SK-N-SH treated with all-trans-retinoic acid at 6 μM for 48 hours (cell line): ENCODE data around the gene HDAC4.

ENCODE experiments used
- ATAC-seq: fragments of 200-7000 bp; cut with Tn5 transposase; 3 replicates; pipeline ENCODE4 v1.9.1; 2020; ENCODE audit warnings: mild to moderate bottlenecking, moderate library complexity
- CSDC2 ChIP-seq: fragments of 250-450 bp; sonication (Bioruptor Pico); IDR thresholded peaks from 2 replicates; pipeline ENCODE4 v1.5.0; 2020; ENCODE audit warnings: mild to moderate bottlenecking, moderate library complexity
- ESRRG ChIP-seq: fragments of 250-450 bp; sonication (Bioruptor Pico); IDR thresholded peaks from 2 replicates; pipeline ENCODE4 v1.6.1; 2021; ENCODE audit warnings: mild to moderate bottlenecking
- ISL1 ChIP-seq: fragments of 250-450 bp; sonication (Bioruptor Pico); IDR thresholded peaks from 2 replicates; pipeline ENCODE4 v2.1.2; 2022; ENCODE audit warnings: mild to moderate bottlenecking, moderate library complexity
- OSR1 ChIP-seq: fragments of 250-450 bp; sonication (Bioruptor Pico); IDR thresholded peaks from 2 replicates; pipeline ENCODE4 v1.8.0; 2022; ENCODE audit warnings: moderate library complexity, mild to moderate bottlenecking, inconsistent platforms
- PPARA ChIP-seq: fragments of 250-450 bp; sonication (Bioruptor Pico); IDR thresholded peaks from 2 replicates; pipeline ENCODE4 v1.5.0; 2020; ENCODE audit warnings: mild to moderate bottlenecking, borderline replicate concordance
- RARB ChIP-seq: fragments of 250-450 bp; sonication (Bioruptor Pico); IDR thresholded peaks from 2 replicates; pipeline ENCODE4 v1.8.0; 2021; ENCODE audit warnings: mild to moderate bottlenecking, moderate library complexity
- TOX ChIP-seq: fragments of 250-450 bp; sonication (Bioruptor Pico); IDR thresholded peaks from 2 replicates; pipeline ENCODE4 v1.8.0; 2021; ENCODE audit warnings: mild to moderate bottlenecking, moderate library complexity, borderline replicate concordance
- ZC3H10 ChIP-seq: fragments of 250-450 bp; sonication (Bioruptor Pico); IDR thresholded peaks from 2 replicates; pipeline ENCODE4 v1.5.1; 2021; ENCODE audit warnings: mild to moderate bottlenecking, moderate library complexity
- ZFP3 ChIP-seq: fragments of 250-450 bp; sonication (Bioruptor Pico); IDR thresholded peaks from 2 replicates; pipeline ENCODE4 v1.5.0; 2020; ENCODE audit warnings: mild to moderate bottlenecking, moderate library complexity
- ZFP30 ChIP-seq: fragments of 450-650 bp; formaldehyde crosslinking; IDR thresholded peaks from 2 replicates; pipeline ENCODE4 v1.5.0; 2022; ENCODE audit warnings: mild to moderate bottlenecking, moderate library complexity
- ZNF565 ChIP-seq: fragments of 450-650 bp; formaldehyde crosslinking; conservative IDR thresholded peaks from 2 replicates; pipeline ENCODE4 v1.5.0; 2020; ENCODE audit warnings: low read depth, mild to moderate bottlenecking, moderate library complexity
- ZNF70 ChIP-seq: fragments of 450-650 bp; formaldehyde crosslinking; IDR thresholded peaks from 2 replicates; pipeline ENCODE4 v1.5.0; 2020; ENCODE audit warnings: mild to moderate bottlenecking, moderate library complexity
- ZNF8 ChIP-seq: fragments of 450-650 bp; formaldehyde crosslinking; IDR thresholded peaks from 2 replicates; pipeline ENCODE4 v1.5.0; 2020; ENCODE audit warnings: mild to moderate bottlenecking, moderate library complexity
- TF ChIP-seq, protein P1 (sequence below): fragments of 250-450 bp; sonication (Bioruptor Pico); IDR thresholded peaks from 2 replicates; pipeline ENCODE4 v1.8.0; 2021; ENCODE audit warnings: low read depth, mild to moderate bottlenecking, moderate library complexity, borderline replicate concordance
- TF ChIP-seq, protein P2 (sequence below): fragments of 250-450 bp; sonication (Bioruptor Pico); IDR thresholded peaks from 2 replicates; pipeline ENCODE4 v1.5.1; 2020; ENCODE audit warnings: low read depth, mild to moderate bottlenecking, moderate library complexity
- TF ChIP-seq, protein P3 (sequence below): fragments of 250-450 bp; sonication (Bioruptor Pico); IDR thresholded peaks from 2 replicates; pipeline ENCODE4 v1.8.0; 2020; ENCODE audit warnings: mild to moderate bottlenecking, moderate library complexity, borderline replicate concordance
- TF ChIP-seq, protein P4 (sequence below): fragments of 250-450 bp; sonication (Bioruptor Pico); IDR thresholded peaks from 2 replicates; pipeline ENCODE4 v1.5.1; 2021; ENCODE audit warnings: mild to moderate bottlenecking, moderate library complexity

Gene HDAC4

GRCh38 chr2:239432174-239432573 lies 31.4 kb upstream of the HDAC4 start:
- no peak for ATAC-seq
- TF ChIP-seq CSDC2 (CRISPR knock-in tag) = no peak
- no peak for TF ChIP-seq ZC3H10 (CRISPR knock-in tag)
- TF ChIP-seq, protein P1, sequence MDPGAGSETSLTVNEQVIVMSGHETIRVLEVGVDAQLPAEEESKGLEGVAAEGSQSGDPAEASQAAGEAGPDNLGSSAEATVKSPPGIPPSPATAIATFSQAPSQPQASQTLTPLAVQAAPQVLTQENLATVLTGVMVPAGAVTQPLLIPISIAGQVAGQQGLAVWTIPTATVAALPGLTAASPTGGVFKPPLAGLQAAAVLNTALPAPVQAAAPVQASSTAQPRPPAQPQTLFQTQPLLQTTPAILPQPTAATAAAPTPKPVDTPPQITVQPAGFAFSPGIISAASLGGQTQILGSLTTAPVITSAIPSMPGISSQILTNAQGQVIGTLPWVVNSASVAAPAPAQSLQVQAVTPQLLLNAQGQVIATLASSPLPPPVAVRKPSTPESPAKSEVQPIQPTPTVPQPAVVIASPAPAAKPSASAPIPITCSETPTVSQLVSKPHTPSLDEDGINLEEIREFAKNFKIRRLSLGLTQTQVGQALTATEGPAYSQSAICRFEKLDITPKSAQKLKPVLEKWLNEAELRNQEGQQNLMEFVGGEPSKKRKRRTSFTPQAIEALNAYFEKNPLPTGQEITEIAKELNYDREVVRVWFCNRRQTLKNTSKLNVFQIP = no peak
- no peak for TF ChIP-seq RARB

DNA sequence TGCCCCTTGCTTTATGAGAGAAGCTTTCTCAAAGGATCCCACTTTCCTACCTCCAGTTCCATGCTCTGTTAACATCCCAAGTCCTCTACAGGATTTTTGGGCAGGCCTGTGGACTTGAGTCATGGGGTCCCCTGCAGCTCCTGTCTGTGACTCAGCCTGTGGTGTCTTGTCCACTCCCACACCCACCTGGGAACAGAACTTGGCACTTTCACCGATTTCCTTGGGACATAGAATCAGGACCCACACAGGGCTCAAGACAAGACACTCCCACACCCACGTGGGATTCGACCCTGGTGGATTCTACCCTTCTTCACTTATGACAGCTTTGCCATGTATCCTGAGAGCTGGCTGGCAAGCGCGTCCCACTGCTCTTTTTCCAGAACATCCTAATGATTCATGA lies 30.7 kb upstream of the HDAC4 start:
- ATAC-seq = no peak
- TF ChIP-seq OSR1 (no peak), CSDC2 (CRISPR knock-in tag) (no peak), ZNF8 (no peak), ESRRG (CRISPR knock-in tag) (no peak)

DNA sequence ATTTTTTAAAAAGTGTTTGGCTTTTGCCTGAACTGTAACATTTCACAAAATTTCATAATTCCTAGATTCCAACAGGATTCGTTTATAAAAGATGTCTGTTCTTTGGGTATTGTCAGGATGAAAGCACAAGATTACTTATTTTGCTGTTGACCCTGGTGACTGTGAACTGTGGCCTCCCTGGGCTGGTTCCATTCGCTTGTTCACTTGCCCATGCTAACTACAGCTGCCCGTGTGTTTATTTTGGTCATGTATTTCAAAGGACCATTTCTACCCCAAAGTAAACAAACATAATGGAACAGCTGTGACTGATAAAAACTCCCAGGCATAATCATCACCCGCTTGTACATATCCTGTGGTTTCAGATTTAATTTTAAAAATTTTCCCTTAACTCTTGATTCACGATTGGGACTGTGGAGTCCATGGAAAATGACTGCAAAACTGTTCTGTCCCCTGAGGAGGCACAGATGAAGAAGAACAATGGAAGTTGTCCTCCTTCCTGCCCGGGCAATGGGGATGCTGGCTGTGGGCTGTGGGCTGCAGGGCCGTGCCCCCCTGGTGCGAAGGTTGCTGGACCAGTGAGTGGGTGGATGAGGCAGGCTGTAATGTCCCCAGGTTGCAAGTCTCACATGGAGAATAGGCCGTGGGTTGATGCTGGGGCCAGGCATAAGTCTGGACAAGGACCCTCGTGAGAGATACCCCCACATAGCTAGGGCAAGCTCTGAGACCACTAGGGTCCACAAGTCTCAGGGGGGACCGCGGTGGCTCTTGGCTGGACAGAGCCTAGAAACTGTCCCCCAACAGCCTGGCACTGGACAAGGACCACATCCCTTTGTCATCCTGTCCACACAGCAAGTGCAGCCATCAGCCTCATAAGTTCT lies 28.9 kb upstream of the HDAC4 start:
- TF ChIP-seq TOX (CRISPR knock-in tag) = no peak
- no peak for TF ChIP-seq ZNF70
- no peak for TF ChIP-seq CSDC2 (CRISPR knock-in tag)
- TF ChIP-seq ZNF565 = no peak
- no peak for TF ChIP-seq PPARA (CRISPR knock-in tag)
- no peak for TF ChIP-seq ISL1
- TF ChIP-seq, protein P2, sequence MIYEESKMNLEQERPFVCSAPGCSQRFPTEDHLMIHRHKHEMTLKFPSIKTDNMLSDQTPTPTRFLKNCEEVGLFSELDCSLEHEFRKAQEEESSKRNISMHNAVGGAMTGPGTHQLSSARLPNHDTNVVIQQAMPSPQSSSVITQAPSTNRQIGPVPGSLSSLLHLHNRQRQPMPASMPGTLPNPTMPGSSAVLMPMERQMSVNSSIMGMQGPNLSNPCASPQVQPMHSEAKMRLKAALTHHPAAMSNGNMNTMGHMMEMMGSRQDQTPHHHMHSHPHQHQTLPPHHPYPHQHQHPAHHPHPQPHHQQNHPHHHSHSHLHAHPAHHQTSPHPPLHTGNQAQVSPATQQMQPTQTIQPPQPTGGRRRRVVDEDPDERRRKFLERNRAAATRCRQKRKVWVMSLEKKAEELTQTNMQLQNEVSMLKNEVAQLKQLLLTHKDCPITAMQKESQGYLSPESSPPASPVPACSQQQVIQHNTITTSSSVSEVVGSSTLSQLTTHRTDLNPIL (CRISPR knock-in tag) = no peak
- ATAC-seq = no peak

GRCh38 chr2:239425631-239426030 lies 24.8 kb upstream of the HDAC4 start:
- TF ChIP-seq ZFP30 (CRISPR knock-in tag) (no peak), ZC3H10 (CRISPR knock-in tag) (no peak), ZNF565 (no peak), ESRRG (CRISPR knock-in tag) (no peak), ZFP3 (CRISPR knock-in tag) (no peak), TOX (CRISPR knock-in tag) (no peak), OSR1 (no peak)
- TF ChIP-seq, protein P3, sequence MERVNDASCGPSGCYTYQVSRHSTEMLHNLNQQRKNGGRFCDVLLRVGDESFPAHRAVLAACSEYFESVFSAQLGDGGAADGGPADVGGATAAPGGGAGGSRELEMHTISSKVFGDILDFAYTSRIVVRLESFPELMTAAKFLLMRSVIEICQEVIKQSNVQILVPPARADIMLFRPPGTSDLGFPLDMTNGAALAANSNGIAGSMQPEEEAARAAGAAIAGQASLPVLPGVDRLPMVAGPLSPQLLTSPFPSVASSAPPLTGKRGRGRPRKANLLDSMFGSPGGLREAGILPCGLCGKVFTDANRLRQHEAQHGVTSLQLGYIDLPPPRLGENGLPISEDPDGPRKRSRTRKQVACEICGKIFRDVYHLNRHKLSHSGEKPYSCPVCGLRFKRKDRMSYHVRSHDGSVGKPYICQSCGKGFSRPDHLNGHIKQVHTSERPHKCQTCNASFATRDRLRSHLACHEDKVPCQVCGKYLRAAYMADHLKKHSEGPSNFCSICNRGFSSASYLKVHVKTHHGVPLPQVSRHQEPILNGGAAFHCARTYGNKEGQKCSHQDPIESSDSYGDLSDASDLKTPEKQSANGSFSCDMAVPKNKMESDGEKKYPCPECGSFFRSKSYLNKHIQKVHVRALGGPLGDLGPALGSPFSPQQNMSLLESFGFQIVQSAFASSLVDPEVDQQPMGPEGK (CRISPR knock-in tag) = no peak
- TF ChIP-seq, protein P4, sequence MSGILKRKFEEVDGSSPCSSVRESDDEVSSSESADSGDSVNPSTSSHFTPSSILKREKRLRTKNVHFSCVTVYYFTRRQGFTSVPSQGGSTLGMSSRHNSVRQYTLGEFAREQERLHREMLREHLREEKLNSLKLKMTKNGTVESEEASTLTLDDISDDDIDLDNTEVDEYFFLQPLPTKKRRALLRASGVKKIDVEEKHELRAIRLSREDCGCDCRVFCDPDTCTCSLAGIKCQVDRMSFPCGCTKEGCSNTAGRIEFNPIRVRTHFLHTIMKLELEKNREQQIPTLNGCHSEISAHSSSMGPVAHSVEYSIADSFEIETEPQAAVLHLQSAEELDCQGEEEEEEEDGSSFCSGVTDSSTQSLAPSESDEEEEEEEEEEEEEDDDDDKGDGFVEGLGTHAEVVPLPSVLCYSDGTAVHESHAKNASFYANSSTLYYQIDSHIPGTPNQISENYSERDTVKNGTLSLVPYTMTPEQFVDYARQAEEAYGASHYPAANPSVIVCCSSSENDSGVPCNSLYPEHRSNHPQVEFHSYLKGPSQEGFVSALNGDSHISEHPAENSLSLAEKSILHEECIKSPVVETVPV (CRISPR knock-in tag) = no peak
- no peak for ATAC-seq

- no peak for ATAC-seq
- TF ChIP-seq, protein P4 (CRISPR knock-in tag) = no peak
- TF ChIP-seq ZNF70 = no peak
Observed at GRCh38 chr2:239424337-239425045, 23.7 kb upstream of the HDAC4 start.
